Dedifferentiated amniotic fluid mesenchymal stem cell (primary cell): Measurements from ENCODE around the gene RBM38.

Source experiments
- DNase-seq: peaks from one replicate; pipeline ENCODE4 v3.0.0-alpha.2; 2016; ENCODE audit errors: extremely low spot score

RBM38 gene

GRCh38 chr20:57435498-57436222 is 44.5 kb downstream of the RBM38 start:
- no peak for DNase-seq

DNA sequence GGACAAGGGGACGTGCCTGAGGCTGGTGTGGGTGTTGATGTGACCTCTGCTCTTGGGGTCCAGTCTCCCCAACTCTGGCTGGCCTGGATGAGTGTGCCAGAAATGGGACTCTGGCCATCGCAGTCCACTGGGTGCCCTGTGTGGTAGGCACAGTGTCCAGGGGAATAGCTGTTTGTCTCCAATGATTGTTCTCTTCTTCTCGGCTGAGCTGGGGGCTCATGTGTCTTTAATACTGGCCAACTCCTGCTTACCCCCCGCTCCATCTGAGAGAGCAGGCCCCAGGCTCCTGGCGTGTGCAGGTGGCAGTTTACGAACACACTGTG is 45.0 kb downstream of the RBM38 start:
- no peak for DNase-seq

DNA sequence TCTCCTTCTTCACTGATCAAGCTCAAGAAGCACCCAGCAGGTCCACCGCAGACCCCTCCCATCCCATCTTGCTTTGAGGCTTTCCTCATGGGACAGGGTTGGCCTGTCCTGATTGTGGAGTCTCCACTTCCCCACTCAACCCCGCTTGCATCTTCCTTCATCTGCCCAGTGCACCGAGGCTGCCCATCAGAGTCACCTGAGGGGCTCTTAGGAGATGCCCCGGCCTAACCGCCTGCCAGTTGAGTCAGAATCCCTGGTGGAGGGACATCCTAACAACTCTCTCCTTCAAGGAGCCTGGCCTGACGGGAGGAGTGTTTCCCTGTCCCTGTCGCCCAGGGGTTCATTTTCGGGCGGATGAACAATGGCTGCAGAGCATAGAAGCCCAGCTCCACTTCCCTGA is 46.1 kb downstream of the RBM38 start:
- no peak for DNase-seq

DNA sequence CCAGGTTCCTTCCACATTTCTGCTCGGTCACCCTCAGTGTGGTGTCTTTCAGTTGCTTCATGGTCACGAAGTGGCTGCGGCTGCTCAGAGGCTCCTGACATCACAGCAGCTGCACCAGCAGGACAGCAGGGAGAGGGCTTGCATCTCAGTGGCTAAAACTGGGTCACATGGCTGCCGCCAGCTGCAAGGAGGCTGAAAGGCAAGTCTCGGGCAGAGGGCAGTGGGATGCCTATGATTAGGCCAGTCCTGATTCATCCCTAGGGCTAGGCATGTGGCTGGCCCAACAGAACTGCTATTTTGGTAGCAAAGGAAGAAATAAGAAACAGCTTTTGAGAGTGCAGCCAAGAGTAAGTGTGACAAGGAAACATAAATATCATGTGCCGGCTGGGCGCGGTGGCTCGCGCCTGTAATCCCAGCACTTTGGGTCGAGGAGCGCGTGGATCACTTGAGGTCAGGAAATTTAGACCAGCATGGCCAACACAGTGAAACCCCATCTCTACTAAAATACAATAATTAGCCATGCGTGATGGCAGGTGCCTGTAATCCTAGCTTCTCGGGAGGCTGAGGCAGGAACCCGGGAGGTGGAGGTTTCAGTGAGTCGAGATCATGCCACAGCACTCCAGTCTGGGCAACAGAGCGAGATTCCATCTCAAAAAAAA is 46.6 kb downstream of the RBM38 start:
- DNase-seq = no peak

DNA sequence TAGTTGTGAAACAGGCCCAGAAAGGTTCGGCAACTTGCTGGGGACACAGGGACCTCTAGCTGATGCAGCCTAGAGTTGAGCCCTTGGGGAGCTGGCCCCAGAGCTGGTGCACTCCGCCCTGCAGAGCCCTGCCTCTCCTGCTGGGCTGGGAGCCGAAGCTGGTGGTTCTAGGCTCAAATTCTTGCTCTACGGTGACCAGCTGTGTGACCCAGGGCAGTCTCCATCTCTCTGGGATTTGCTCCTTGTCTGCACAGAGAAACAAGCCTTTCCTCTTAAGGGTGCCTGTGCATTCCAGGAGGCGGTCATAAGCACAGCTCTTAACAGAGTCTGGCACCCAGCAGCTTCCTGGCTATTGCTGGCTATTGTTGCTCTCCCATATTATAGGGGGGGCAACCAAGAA is 47.4 kb downstream of the RBM38 start:
- no peak for DNase-seq

DNA sequence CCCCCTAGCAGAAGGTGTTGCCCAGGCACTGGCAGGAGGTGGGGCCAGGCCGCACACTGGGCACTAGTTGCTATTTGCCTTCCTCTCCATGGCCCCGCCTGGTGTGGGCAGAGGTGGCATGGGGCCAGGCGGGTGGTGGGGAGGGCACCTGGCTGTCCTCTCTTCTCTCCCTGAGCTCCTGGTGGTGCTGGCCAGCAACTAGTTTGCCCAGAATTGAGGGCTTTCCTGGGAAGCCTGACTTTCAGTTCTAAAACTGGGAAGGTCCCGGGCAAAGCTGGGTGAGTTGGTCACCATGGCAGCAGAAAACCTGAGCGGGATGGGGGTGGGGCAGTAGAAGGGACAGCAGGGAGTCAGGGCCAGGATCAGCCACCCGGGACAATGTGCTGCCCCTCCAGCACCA is 48.2 kb downstream of the RBM38 start:
- no peak for DNase-seq

GRCh38 chr20:57439993-57440392 is 48.8 kb downstream of the RBM38 start:
- no peak for DNase-seq

- no peak for DNase-seq
Observed at GRCh38 chr20:57440678-57441509, 49.7 kb downstream of the RBM38 start.

DNA sequence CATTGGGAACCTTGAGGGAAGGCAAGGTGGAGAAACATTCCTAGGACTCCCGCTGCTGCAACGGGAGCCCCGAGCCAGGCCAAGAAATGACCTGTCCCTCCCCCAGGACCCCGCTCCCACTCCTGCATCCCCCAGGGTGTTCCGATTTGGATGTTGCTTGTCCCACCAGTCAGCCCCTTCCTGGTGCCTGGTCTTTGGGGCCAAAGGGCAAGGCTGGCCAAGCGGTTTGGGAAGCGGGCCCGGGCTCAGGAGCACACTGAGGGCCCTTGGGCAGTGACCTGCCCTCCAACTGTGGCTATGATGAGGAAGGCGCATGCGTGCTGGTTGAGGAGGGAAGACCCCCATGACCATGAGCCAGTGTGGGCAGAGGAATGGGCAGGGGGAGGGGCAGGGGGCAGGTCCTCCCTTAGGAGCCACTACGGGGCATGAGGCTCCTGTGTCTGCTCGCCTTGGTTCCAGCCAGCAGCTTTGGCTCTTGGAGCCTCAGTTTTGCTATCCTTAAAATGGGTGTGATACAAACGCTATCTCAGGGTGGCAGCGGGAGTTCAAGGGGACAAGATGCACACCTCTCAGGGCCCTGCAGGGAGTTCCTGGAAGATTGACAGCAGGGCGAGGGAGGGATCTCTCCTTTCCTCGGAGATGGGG is 50.4 kb downstream of the RBM38 start:
- DNase-seq = no peak

- no peak for DNase-seq
Observed at GRCh38 chr20:57442158-57442887, 51.1 kb downstream of the RBM38 start.

- no peak for DNase-seq
Observed at GRCh38 chr20:57442888-57443239, 51.7 kb downstream of the RBM38 start.

DNA sequence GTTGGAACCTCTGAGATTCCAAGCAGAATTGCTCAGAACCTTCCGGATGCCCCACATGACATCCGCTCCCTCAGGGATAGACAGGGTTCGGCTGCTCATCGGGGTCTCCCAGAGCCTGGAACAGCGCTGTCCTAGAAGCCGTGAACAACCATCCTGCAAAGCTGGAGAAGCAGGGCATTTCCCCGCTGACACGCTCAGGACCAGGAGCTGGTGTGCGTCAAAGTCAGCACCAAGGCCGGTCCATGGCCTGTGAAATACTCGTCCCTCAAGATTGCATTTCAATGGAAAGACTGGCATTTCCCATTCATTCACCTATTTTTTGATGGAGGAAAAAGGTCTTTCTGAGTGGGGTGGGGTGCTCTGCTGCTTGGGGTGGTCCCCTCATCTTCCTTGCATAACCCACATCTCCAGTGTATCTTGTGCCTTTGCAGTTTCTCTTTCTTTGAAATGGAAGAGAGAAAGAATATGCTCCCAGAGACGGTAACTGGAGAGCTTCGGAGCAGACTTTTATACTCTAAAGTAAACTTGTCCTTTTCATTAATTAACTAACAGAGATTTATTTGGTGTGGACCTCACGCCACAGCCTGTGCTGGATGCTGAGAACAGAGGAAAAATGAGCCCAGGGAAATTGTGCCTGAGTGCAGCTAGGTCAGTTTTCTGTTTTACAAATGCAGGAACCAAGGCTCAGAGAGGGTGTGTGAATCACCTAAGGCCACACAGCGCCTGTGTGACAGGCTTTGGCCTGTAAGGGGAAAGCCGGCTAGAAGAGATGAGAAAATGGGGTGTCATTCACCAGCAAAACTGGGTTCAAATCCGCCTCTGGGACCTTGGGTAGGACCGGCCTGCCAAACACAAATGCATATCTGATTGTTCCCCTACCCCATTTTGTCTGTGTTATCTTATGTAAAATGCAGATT is 52.4 kb downstream of the RBM38 start:
- no peak for DNase-seq

DNA sequence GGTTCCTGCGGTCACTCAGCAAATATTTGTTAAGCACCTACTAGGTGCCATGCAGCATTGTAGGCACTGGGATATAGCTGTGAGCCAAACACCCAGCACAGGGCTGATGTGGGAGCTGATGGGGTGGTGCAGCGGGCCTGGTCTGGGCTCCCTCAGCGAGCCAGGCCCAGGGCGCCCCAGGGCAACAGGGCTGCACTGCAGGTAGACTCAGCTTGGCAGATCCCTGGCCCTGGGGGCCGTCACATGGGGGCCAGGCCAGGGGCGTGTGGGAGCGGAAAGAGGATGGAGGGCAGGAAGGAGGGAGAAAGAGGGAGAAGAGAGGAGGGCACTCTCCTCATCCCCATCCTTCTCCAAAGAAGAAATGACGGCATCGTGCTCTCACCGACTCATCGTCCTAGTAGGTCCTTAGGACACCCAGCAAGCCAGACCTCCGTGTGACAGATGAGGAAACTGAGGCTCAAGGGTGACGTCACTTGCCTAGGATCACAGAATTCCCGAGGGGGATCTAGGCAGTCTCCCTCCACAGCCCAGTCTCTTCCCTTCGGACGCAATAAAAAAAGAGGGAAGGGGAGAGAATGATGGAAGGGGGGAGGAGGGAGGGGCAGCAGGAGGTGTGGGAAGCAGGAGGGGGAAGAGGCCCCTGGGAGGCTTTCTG is 53.3 kb downstream of the RBM38 start:
- no peak for DNase-seq

DNA sequence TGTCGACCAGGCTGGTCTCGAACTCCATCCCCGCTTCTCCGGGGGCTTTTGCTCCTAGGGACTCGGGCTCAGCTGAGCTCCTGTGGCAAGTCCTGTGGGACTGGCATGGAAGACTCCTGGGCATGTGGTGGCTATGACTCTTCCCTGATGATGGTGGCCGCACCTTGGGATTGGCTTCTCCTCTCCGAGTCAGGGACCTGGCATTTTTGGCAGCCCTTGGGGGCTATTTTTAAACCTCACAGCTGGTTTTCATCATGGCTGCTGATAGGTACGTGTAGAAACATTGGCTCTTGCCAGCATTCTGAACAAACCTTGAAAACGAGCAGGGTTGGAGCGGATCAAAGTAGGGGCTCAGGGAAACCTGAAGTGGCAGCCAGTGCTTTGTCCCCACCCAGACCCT is 54.1 kb downstream of the RBM38 start:
- no peak for DNase-seq

GRCh38 chr20:57445774-57446173 is 54.6 kb downstream of the RBM38 start:
- no peak for DNase-seq

DNA sequence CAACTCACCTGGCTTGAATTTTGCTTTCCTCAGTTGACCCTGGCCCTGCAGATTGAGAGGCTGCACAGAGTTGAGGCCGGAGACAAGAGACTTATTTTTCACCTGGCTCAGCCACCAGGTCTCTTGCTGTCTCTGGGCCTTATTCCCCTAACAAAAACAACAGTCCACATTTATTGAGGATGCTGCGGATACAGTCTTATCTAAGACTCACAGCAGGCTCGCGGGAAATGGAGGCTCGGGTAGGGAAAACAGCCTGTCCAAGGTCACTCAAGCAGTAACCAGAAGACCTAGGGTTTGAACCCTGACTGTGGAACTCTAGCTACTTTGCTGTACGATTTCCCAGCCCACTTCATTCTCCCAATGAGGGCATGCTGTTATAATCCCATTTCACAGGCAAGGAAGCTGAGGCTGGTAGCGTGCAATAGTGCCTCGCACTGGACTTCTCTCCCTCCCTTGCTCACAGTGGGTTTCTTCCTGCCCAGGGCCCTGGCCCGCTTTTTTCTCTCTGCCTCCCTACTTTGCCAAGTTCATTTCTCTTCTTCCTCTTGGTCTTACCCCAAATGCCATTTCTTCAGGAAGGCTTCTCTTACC is 57.7 kb downstream of the RBM38 start:
- no peak for DNase-seq

GRCh38 chr20:57449398-57450354 is 58.5 kb downstream of the RBM38 start:
- DNase-seq = no peak

- no peak for DNase-seq
Observed at GRCh38 chr20:57450419-57450818, 59.2 kb downstream of the RBM38 start.

DNA sequence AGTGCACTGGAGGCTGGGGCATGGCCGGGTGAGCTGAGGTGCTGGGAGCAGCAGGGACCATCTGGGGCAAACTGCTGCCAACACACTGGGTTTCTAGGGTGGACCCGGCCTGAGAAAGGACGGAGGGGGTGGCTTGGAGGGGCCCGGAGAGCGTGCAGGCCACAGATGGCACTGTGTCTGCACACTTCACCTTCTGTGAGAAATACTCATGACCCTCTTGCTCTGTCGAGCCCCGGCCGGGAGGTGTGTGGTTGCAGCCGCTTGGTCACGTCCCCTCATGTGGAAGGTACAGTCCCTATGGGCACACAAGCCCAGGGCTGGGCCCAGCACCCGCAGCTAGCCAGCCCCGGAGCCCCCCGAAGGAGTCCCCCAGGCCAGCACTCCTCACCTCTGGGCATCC is 59.7 kb downstream of the RBM38 start:
- DNase-seq = no peak
